Smooth muscle cell (in vitro differentiated cells): Measurements from ENCODE around the gene MIER3. TPM values are rescaled to one million over a fixed set of nuclear protein-coding genes. Genes with fewer than 3 reads are reported as not detected.

ENCODE experiments used
- DNase-seq: peaks from one replicate; lab custom pipeline; 2025; ENCODE audit not compliant: unreplicated experiment; lab: John Stamatoyannopoulos, UW
- H2AFZ ChIP-seq: fragments of 200-600 bp; sonication (generic); 2 replicates; pipeline ENCODE4 v1.6.0; 2016; ENCODE audit warnings: antibody characterized with exemption, low read depth, mild to moderate bottlenecking
- H3F3A ChIP-seq: fragments of 200-600 bp; sonication (generic); 2 replicates; pipeline ENCODE4 v1.6.0; 2017; ENCODE audit warnings: antibody characterized with exemption, low read depth
- H3K27ac ChIP-seq: fragments of 200-600 bp; sonication (generic); 2 replicates; pipeline ENCODE4 v1.5.1; 2016; ENCODE audit warnings: low read depth, mild to moderate bottlenecking
- H3K27me3 ChIP-seq: fragments of 200-600 bp; sonication (generic); 2 replicates; pipeline ENCODE4 v1.6.1; 2016; ENCODE audit warnings: low read depth, mild to moderate bottlenecking
- H3K36me3 ChIP-seq: fragments of 200-600 bp; sonication (generic); 2 replicates; pipeline ENCODE4 v1.5.1; 2016; ENCODE audit warnings: low read depth
- H3K4me1 ChIP-seq: fragments of 200-600 bp; sonication (generic); 2 replicates; pipeline ENCODE4 v1.5.1; 2016; ENCODE audit warnings: low read depth
- H3K4me2 ChIP-seq: fragments of 200-600 bp; sonication (generic); 2 replicates; pipeline ENCODE4 v1.6.0; 2016; ENCODE audit warnings: mild to moderate bottlenecking
- H3K4me3 ChIP-seq: fragments of 200-600 bp; sonication (generic); 2 replicates; pipeline ENCODE4 v1.5.1; 2016; ENCODE audit warnings: mild to moderate bottlenecking
- H3K79me2 ChIP-seq: fragments of 200-600 bp; sonication (generic); 2 replicates; pipeline ENCODE4 v1.6.0; 2016; ENCODE audit warnings: low read depth, mild to moderate bottlenecking
- H3K9ac ChIP-seq: fragments of 200-600 bp; sonication (generic); 2 replicates; pipeline ENCODE4 v1.6.0; 2016; ENCODE audit warnings: low read depth
- H3K9me3 ChIP-seq: fragments of 200-600 bp; sonication (generic); replicated peaks from 2 replicates; pipeline ENCODE4 v1.5.1; 2016; ENCODE audit warnings: low read depth
- H4K20me1 ChIP-seq: fragments of 200-600 bp; sonication (generic); 2 replicates; pipeline ENCODE4 v1.6.0; 2016; ENCODE audit warnings: low read depth
- CTCF ChIP-seq: fragments of 200-600 bp; sonication (generic); IDR thresholded peaks from 2 replicates; pipeline ENCODE4 v1.5.1; 2017; ENCODE audit warnings: borderline replicate concordance, mild to moderate bottlenecking, antibody characterized with exemption; ENCODE audit not compliant: insufficient read depth, poor library complexity, severe bottlenecking
- WGBS: methylation state at CpG from one replicate; pipeline ENCODE4 v1.1.7; 2016; ENCODE audit warnings: low lambda C conversion rate; 5-methylcytosine and 5-hydroxymethylcytosine counted together
- polyA plus RNA-seq: library from polyadenylated mRNA; unstranded; fragments of >200 nt; fragmentation: Nextera tagmentation; extraction: Ambion mirVana; gene quantifications from 2 replicates; pipeline ENCODE4 v1.2.1, GENCODE V29; 2016
- total RNA-seq: library from RNA; depleted of rRNA; stranded (reverse); fragments of >200 nt; gene quantifications from 2 replicates; pipeline ENCODE4 v1.2.3, GENCODE V29; 2014

MIER3 gene
- total and polyA plus RNA-seq, 2 experiments from 2014 or later, result 4.1 to 23.4 TPM

- no peak for TF ChIP-seq CTCF
- no peak for DNase-seq
- WGBS, result 53% methylated on average over 2 of the region's 2 CpGs
- H3K27me3 ChIP-seq, result no peaks in the 10 kb centered on the region
- H3K79me2 ChIP-seq, result no peaks in the 10 kb centered on the region
- H3K4me3 ChIP-seq, result no peak overlapping the region
- H3K4me1 ChIP-seq, result no peaks in the 10 kb centered on the region
- no peaks in the 10 kb centered on the region for H4K20me1 ChIP-seq
- no peak overlapping the region for H2AFZ ChIP-seq
- H3K27ac ChIP-seq, result no peak overlapping the region
- no peaks in the 10 kb centered on the region for H3K9me3 ChIP-seq
- no peaks in the 10 kb centered on the region for H3K36me3 ChIP-seq
- no peak overlapping the region for H3K4me2 ChIP-seq
- H3F3A ChIP-seq, result no peaks in the 10 kb centered on the region
- H3K9ac ChIP-seq, result no peak overlapping the region
Measured at GRCh38 chr5:56964173-56964572, 12.2 kb upstream of the MIER3 start.

DNA sequence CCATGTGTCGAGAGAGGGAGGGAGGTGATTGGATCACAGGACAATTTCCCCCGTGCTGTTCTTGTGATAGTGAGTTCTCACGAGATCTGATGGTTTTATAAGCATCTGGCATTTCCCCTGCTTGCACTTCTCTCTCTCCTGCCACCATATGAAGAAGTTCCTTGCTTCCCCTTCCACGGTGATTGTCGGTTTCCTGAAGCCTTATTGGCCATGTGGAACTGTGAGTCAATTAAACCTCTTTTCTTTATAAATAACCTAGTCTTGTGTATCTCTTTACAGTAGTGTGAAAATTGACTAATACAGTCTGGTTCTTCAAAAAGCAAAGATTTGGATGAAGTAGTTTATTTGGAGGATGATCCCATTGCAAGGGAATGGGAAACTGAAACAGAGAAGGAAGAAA lies 11.3 kb upstream of the MIER3 start:
- H3K36me3 ChIP-seq, result no peaks in the 10 kb centered on the region
- H3K4me1 ChIP-seq, result no peaks in the 10 kb centered on the region
- no peak overlapping the region for H3K9ac ChIP-seq
- H2AFZ ChIP-seq, result no peak overlapping the region
- H3K27me3 ChIP-seq, result no peaks in the 10 kb centered on the region
- no peak for DNase-seq
- no peaks in the 10 kb centered on the region for H3K9me3 ChIP-seq
- WGBS, result 69% methylated on average over 5 of the region's 5 CpGs
- no peaks in the 10 kb centered on the region for H3K79me2 ChIP-seq
- H3F3A ChIP-seq, result no peaks in the 10 kb centered on the region
- no peaks in the 10 kb centered on the region for H4K20me1 ChIP-seq
- H3K27ac ChIP-seq, result no peak overlapping the region
- H3K4me2 ChIP-seq, result no peak overlapping the region
- H3K4me3 ChIP-seq, result no peak overlapping the region
- no peak for TF ChIP-seq CTCF

- H3K9ac ChIP-seq, result no peak overlapping the region
- no peak overlapping the region for H3K4me3 ChIP-seq
- H3K36me3 ChIP-seq, result no peaks in the 10 kb centered on the region
- no peak for TF ChIP-seq CTCF
- no peaks in the 10 kb centered on the region for H3K9me3 ChIP-seq
- no peaks in the 10 kb centered on the region for H3K4me1 ChIP-seq
- no peaks in the 10 kb centered on the region for H3F3A ChIP-seq
- H3K4me2 ChIP-seq, result no peak overlapping the region
- H2AFZ ChIP-seq, result no peak overlapping the region
- no peaks in the 10 kb centered on the region for H3K79me2 ChIP-seq
- WGBS, result 23% methylated on average over 2 of the region's 2 CpGs
- H4K20me1 ChIP-seq, result no peaks in the 10 kb centered on the region
- no peak for DNase-seq
- no peaks in the 10 kb centered on the region for H3K27me3 ChIP-seq
- H3K27ac ChIP-seq, result no peak overlapping the region
Measured at GRCh38 chr5:56962286-56962685, 10.4 kb upstream of the MIER3 start.

DNA sequence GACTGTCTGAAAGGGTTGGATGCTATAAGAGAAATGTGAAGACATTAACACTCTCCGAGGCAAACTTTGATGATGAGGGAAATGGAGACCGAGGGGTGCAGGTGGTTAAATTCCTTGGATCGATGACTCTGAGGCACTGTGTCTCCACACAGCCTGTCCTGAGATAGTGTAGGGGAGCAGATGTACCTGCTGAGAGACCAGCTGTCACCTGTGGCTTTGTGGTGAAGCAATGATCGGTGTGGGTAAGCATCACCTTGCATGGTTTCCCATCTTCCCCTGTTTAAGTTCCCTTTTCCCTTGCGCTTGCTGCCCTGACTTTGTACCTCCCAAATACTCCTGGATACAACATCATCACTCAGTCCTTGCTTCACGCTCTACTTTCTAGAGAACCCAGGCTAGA lies 9.8 kb upstream of the MIER3 start:
- H4K20me1 ChIP-seq, result no peaks in the 10 kb centered on the region
- H3K4me1 ChIP-seq, result no peaks in the 10 kb centered on the region
- 95% methylated on average over 6 of the region's 6 CpGs for WGBS
- H3K4me2 ChIP-seq, result no peak overlapping the region
- no peaks in the 10 kb centered on the region for H3K27me3 ChIP-seq
- H3K79me2 ChIP-seq, result no peaks in the 10 kb centered on the region
- DNase-seq, result no peak
- no peaks in the 10 kb centered on the region for H3K36me3 ChIP-seq
- H2AFZ ChIP-seq, result no peak overlapping the region
- no peaks in the 10 kb centered on the region for H3K9me3 ChIP-seq
- no peaks in the 10 kb centered on the region for H3F3A ChIP-seq
- TF ChIP-seq CTCF, result no peak
- no peak overlapping the region for H3K9ac ChIP-seq
- H3K27ac ChIP-seq, result no peak overlapping the region
- no peak overlapping the region for H3K4me3 ChIP-seq
